Mesenchymal stem cell (in vitro differentiated cells and primary cell): Measurements from ENCODE around the gene BANF1.

Experiments used
- DNase-seq: peaks from one replicate; pipeline ENCODE4 v3.0.0-alpha.2; 2013
- H2AFZ ChIP-seq: one replicate; pipeline ENCODE4 v1.6.1; 2013; ENCODE audit warnings: low read depth, mild to moderate bottlenecking, control low read depth, inconsistent platforms, low read length, moderate library complexity
- H2AK5ac ChIP-seq: 2 replicates; pipeline ENCODE4 v1.6.1; 2013; ENCODE audit warnings: low read length, moderate library complexity, mild to moderate bottlenecking, inconsistent platforms; ENCODE audit not compliant: severe bottlenecking
- H2BK120ac ChIP-seq: one replicate; pipeline ENCODE4 v1.6.1; 2013; ENCODE audit warnings: low read depth, mild to moderate bottlenecking, inconsistent platforms, low read length, moderate library complexity
- H2BK12ac ChIP-seq, 2 experiments: one replicate each; pipeline ENCODE4 v1.6.1; 2013; ENCODE audit warnings: inconsistent platforms in 2 of 2, low read length in 2 of 2, mild to moderate bottlenecking in 2 of 2, moderate library complexity in 2 of 2, control low read depth in 1 of 2
- H2BK15ac ChIP-seq: one replicate; pipeline ENCODE4 v1.6.1; 2013; ENCODE audit warnings: mild to moderate bottlenecking, low read depth, inconsistent platforms; ENCODE audit not compliant: poor library complexity, severe bottlenecking
- H2BK5ac ChIP-seq: 2 replicates; pipeline ENCODE4 v1.6.1; 2013; ENCODE audit warnings: low read depth, mild to moderate bottlenecking, low read length, control low read depth, inconsistent platforms; ENCODE audit not compliant: poor library complexity, severe bottlenecking
- H3K14ac ChIP-seq, 2 experiments: one replicate each; pipeline ENCODE4 v1.6.1; 2013; ENCODE audit warnings: inconsistent platforms in 2 of 2, low read length in 2 of 2, control low read depth in 1 of 2, mild to moderate bottlenecking in 1 of 2, moderate library complexity in 1 of 2
- H3K18ac ChIP-seq, 2 experiments: one replicate each; pipeline ENCODE4 v1.6.1; 2013; ENCODE audit warnings: inconsistent platforms in 2 of 2, low read length in 2 of 2, control low read depth in 1 of 2, low read depth in 1 of 2, mild to moderate bottlenecking in 1 of 2
- H3K23ac ChIP-seq, 2 experiments: one replicate each; pipeline ENCODE4 v1.6.1; 2013; ENCODE audit warnings: inconsistent platforms in 2 of 2, low read length in 2 of 2, mild to moderate bottlenecking in 2 of 2, moderate library complexity in 2 of 2, control low read depth in 1 of 2
- H3K27ac ChIP-seq: 2 replicates; pipeline ENCODE4 v1.5.1; 2013; ENCODE audit warnings: mild to moderate bottlenecking, moderate library complexity, low read length, control low read depth, inconsistent platforms; ENCODE audit not compliant: poor library complexity, severe bottlenecking
- H3K27me3 ChIP-seq, 2 experiments: 2 replicates each; pipeline versions ENCODE4 v1.6.1 to v1.7.0; 2013; ENCODE audit warnings: low read length in 2 of 2, mild to moderate bottlenecking in 2 of 2, moderate library complexity in 2 of 2, control low read depth in 1 of 2, inconsistent platforms in 1 of 2; ENCODE audit not compliant: control insufficient read depth in 1 of 2, insufficient read depth in 1 of 2
- H3K36me3 ChIP-seq, 2 experiments: 2 replicates each; pipeline versions ENCODE4 v1.6.1 to v1.7.0; 2013; ENCODE audit warnings: low read length in 2 of 2, control low read depth in 1 of 2, inconsistent platforms in 1 of 2, low read depth in 1 of 2, mild to moderate bottlenecking in 1 of 2; ENCODE audit not compliant: insufficient read depth in 2 of 2, control insufficient read depth in 1 of 2
- H3K4ac ChIP-seq, 2 experiments: one replicate each; pipeline ENCODE4 v1.6.1; 2013; ENCODE audit warnings: inconsistent platforms in 2 of 2, low read length in 2 of 2, mild to moderate bottlenecking in 2 of 2, moderate library complexity in 2 of 2, control low read depth in 1 of 2, low read depth in 1 of 2
- H3K4me1 ChIP-seq: 2 replicates; pipeline ENCODE4 v1.6.1; 2013; ENCODE audit warnings: low read depth, low read length, control low read depth; ENCODE audit not compliant: control insufficient read depth, insufficient read depth
- H3K4me2 ChIP-seq: 2 replicates; pipeline ENCODE4 v1.6.1; 2013; ENCODE audit warnings: low read length, mild to moderate bottlenecking, inconsistent platforms; ENCODE audit not compliant: poor library complexity, severe bottlenecking
- H3K4me3 ChIP-seq, 2 experiments: 2 replicates each; pipeline versions ENCODE4 v1.5.1 to v1.7.0; 2013; ENCODE audit warnings: low read length in 2 of 2, mild to moderate bottlenecking in 2 of 2, control low read depth in 1 of 2, low read depth in 1 of 2; ENCODE audit not compliant: insufficient read depth in 1 of 2
- H3K79me1 ChIP-seq: replicated peaks from 2 replicates; pipeline ENCODE4 v1.6.1; 2013; ENCODE audit warnings: mild to moderate bottlenecking, control low read depth, low read length, inconsistent platforms; ENCODE audit not compliant: poor library complexity, severe bottlenecking
- H3K9ac ChIP-seq: 2 replicates; pipeline ENCODE4 v1.7.0; 2013; ENCODE audit warnings: mild to moderate bottlenecking, low read length, moderate library complexity
- H3K9me3 ChIP-seq: 2 replicates; pipeline ENCODE4 v1.7.0; 2013; ENCODE audit warnings: mild to moderate bottlenecking, low read length; ENCODE audit not compliant: control insufficient read depth
- H4K8ac ChIP-seq: one replicate; pipeline ENCODE4 v1.6.1; 2013; ENCODE audit warnings: inconsistent platforms, mild to moderate bottlenecking, low read length, moderate library complexity
- H4K91ac ChIP-seq: one replicate; pipeline ENCODE4 v1.6.1; 2013; ENCODE audit warnings: mild to moderate bottlenecking, low read length, inconsistent platforms
- WGBS: methylation state at CpG from one replicate; pipeline ENCODE4 v1.1.7; 2013; ENCODE audit warnings: mixed read lengths; 5-methylcytosine and 5-hydroxymethylcytosine counted together

BANF1 gene

DNA sequence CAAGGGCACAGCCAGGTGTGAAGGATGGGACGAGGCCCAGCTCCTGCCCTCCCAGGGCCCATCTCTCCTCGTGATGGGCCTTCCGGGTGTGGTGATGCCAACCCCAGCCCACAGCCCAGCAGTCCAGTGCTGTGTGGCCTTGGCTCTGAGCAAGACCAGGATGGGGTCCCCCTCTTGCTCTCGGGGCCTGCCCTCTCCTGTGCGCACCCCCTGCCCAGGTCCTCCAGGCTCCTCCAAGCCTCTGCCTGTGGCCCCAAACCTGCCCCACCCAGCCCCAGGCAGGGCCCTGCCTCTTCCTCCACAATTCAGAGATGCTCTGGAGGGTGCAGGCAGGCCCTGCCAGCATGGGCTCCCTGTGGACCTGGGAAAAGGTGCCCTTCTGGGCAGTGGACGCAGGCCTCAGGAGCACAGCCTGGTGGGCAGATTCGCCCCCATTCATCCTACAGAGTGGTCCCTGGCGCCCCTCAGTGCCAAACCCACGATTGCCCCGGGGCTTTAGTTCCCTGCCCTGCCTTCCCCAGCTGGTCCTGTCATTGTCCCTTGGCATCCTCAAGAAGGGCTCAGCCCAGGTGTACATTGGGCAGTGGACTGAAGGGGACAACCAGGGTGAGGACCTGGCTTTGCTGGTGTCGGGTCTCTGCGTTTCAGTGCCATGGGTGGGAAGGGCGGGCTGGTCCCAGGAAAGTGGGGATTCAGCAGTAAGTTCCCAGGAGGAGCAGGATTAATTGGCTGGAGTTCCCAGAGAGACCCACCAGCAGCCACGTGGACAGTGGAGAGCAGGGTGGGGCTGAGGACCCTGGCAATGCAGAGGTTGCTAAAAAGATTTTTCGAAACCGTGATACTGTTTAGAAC, 20.1 kb upstream of the BANF1 start:
- Histone ChIP-seq H4K8ac (no peak overlapping the region), H2BK15ac (no peak overlapping the region), H2AK5ac (no peak overlapping the region), H3K18ac (no peak overlapping the region), H3K27me3 (no peaks in the 10 kb centered on the region), H3K23ac (no peak overlapping the region), H3K27ac (no peak overlapping the region), H2BK12ac (no peak overlapping the region), H3K36me3 (peaks cover 28 to 52% of the 10 kb centered on the region in 2 experiments), H3K4me1 (no peaks in the 10 kb centered on the region), H3K4ac (no peak overlapping the region), H3K9me3 (no peaks in the 10 kb centered on the region), H2BK120ac (no peak overlapping the region), H3K79me1 (no peaks in the 10 kb centered on the region), H2BK5ac (no peak overlapping the region), H3K4me2 (no peak overlapping the region), H3K14ac (no peak overlapping the region), H4K91ac (peak overlapping the region; percentile 18), H2AFZ (no peak overlapping the region), H3K9ac (no peak overlapping the region), H3K4me3 (no peak overlapping the region)
- WGBS: 90% methylated on average over 13 of the region's 16 CpGs
- DNase-seq: no peak

DNA sequence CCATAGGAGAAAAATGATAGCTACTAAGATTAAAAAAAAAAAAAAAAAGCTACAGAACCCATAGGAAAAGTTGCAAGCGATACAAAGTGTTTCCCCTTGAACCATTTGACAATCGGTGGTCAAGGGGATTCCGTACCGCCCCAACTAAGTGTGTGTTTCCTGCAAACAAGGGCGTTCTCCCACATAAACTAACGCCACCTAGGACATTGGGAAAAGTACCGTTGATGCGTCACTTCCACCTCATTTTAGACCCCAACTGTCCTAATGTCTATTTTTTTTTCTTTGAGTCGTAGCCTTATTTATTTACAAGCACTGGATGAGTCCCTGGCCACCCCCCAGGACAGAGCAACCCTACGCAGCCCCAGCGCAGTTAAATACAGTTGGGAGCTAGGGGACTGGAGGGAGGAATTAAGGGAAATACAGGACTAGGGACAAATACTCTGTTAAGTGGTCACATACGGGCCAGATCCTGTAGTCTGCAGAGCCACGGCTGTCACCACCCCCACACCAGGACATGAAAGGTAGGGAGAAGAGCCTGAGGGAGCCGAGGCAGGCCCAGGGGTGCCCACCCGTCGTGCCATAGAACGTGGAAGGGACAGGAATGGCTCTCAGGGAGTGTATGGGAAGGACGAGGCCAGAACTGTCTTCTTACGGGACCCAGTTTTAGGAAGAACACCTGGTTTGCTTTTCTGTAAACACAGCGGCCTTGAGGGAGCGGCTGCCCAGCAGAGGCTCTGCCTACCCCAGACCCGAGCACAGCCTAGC, 19.3 kb upstream of the BANF1 start:
- Histone ChIP-seq H3K79me1 (no peaks in the 10 kb centered on the region), H3K14ac (no peak overlapping the region), H2BK5ac (no peak overlapping the region), H3K4ac (no peak overlapping the region), H3K27ac (no peak overlapping the region), H2BK15ac (no peak overlapping the region), H2BK12ac (no peak overlapping the region), H2AK5ac (no peak overlapping the region), H3K23ac (no peak overlapping the region), H3K4me2 (no peak overlapping the region), H3K4me3 (no peak overlapping the region), H3K27me3 (no peaks in the 10 kb centered on the region), H3K36me3 (peaks cover 20 to 48% of the 10 kb centered on the region in 2 experiments), H3K18ac (no peak overlapping the region), H3K4me1 (no peaks in the 10 kb centered on the region), H3K9ac (no peak overlapping the region), H4K91ac (no peak overlapping the region), H2BK120ac (no peak overlapping the region), H4K8ac (no peak overlapping the region), H2AFZ (no peak overlapping the region), H3K9me3 (no peaks in the 10 kb centered on the region)
- WGBS: 86% methylated on average over 22 of the region's 22 CpGs
- DNase-seq: no peak

GRCh38 chr11:65983589-65983987, 18.7 kb upstream of the BANF1 start:
- no peak overlapping the region for H2BK12ac ChIP-seq
- H3K27ac ChIP-seq: no peak overlapping the region
- no peak overlapping the region for H3K14ac ChIP-seq
- H3K18ac ChIP-seq: no peak overlapping the region
- no peaks in the 10 kb centered on the region for H3K79me1 ChIP-seq
- no peak for DNase-seq
- no peak overlapping the region for H2BK120ac ChIP-seq
- no peak overlapping the region for H4K91ac ChIP-seq
- no peak overlapping the region for H2BK15ac ChIP-seq
- no peak overlapping the region for H3K4me2 ChIP-seq
- no peak overlapping the region for H2AFZ ChIP-seq
- peak overlapping the region in 1 of 2 experiments; percentile 47 for H3K23ac ChIP-seq
- no peak overlapping the region for H3K4me3 ChIP-seq
- H2AK5ac ChIP-seq: no peak overlapping the region
- H3K4me1 ChIP-seq: no peaks in the 10 kb centered on the region
- no peaks in the 10 kb centered on the region for H3K27me3 ChIP-seq
- H4K8ac ChIP-seq: no peak overlapping the region
- H3K9ac ChIP-seq: no peak overlapping the region
- H3K36me3 ChIP-seq: peaks cover 15 to 46% of the 10 kb centered on the region in 2 experiments
- no peak overlapping the region for H2BK5ac ChIP-seq
- H3K9me3 ChIP-seq: no peaks in the 10 kb centered on the region
- WGBS: 75% methylated on average over 5 of the region's 5 CpGs
- H3K4ac ChIP-seq: no peak overlapping the region

GRCh38 chr11:65987336-65987735, 15.0 kb upstream of the BANF1 start:
- peaks cover 8 to 32% of the 10 kb centered on the region in 2 experiments for H3K36me3 ChIP-seq
- no peak overlapping the region for H2BK5ac ChIP-seq
- H2BK120ac ChIP-seq: no peak overlapping the region
- no peak overlapping the region for H3K27ac ChIP-seq
- no peak overlapping the region for H3K18ac ChIP-seq
- H3K4ac ChIP-seq: no peak overlapping the region
- no peak overlapping the region for H3K4me2 ChIP-seq
- DNase-seq: no peak
- H2BK12ac ChIP-seq: peak overlapping the region in 1 of 2 experiments; percentile 29
- no peak overlapping the region for H2AFZ ChIP-seq
- no peak overlapping the region for H3K4me3 ChIP-seq
- no peak overlapping the region for H4K8ac ChIP-seq
- no peak overlapping the region for H3K23ac ChIP-seq
- WGBS: 89% methylated on average over 9 of the region's 9 CpGs
- H3K79me1 ChIP-seq: peaks cover 2% of the 10 kb centered on the region
- H3K9ac ChIP-seq: peak overlapping the region; percentile 29
- no peak overlapping the region for H2AK5ac ChIP-seq
- no peaks in the 10 kb centered on the region for H3K9me3 ChIP-seq
- no peak overlapping the region for H3K14ac ChIP-seq
- no peaks in the 10 kb centered on the region for H3K4me1 ChIP-seq
- H2BK15ac ChIP-seq: no peak overlapping the region
- no peaks in the 10 kb centered on the region for H3K27me3 ChIP-seq
- H4K91ac ChIP-seq: no peak overlapping the region
